HAP-1 (cell line): ENCODE results near the gene ABCB9.

ENCODE experiments used
- DNase-seq, 2 experiments: peaks; one replicate each; pipeline ENCODE4 v3.0.0-alpha.2; 2016 to 2020; ENCODE audit warnings: low spot score in 2 of 2
- H3K27me3 ChIP-seq: fragments of 250-450 bp; sonication (Bioruptor Pico); 2 replicates; pipeline ENCODE4 v1.5.1; 2020; ENCODE audit warnings: low read depth, mild to moderate bottlenecking, moderate library complexity
- H3K36me3 ChIP-seq: fragments of 250-450 bp; sonication (Bioruptor Pico); replicated peaks from 2 replicates; pipeline ENCODE4 v1.5.1; 2020; ENCODE audit warnings: mild to moderate bottlenecking
- H3K4me1 ChIP-seq: fragments of 250-450 bp; sonication (Bioruptor Pico); 2 replicates; pipeline ENCODE4 v1.5.1; 2020; ENCODE audit warnings: mild to moderate bottlenecking
- H3K4me3 ChIP-seq: fragments of 250-450 bp; sonication (Bioruptor Pico); 2 replicates; pipeline ENCODE4 v1.5.1; 2020; ENCODE audit warnings: mild to moderate bottlenecking, moderate library complexity
- H3K9me3 ChIP-seq: fragments of 250-450 bp; sonication (Bioruptor Pico); 2 replicates; pipeline ENCODE4 v1.5.1; 2020; ENCODE audit warnings: mild to moderate bottlenecking, moderate library complexity
- in situ Hi-C: fragments of 300-500 bp; cut with MboI; formaldehyde crosslinking; loops from 3 replicates; pipeline ENCODE4 v1.14.3; 2020; ENCODE audit warnings: low sequenced_read_pairs, inconsistent platforms, mixed read lengths

Gene ABCB9

DNA sequence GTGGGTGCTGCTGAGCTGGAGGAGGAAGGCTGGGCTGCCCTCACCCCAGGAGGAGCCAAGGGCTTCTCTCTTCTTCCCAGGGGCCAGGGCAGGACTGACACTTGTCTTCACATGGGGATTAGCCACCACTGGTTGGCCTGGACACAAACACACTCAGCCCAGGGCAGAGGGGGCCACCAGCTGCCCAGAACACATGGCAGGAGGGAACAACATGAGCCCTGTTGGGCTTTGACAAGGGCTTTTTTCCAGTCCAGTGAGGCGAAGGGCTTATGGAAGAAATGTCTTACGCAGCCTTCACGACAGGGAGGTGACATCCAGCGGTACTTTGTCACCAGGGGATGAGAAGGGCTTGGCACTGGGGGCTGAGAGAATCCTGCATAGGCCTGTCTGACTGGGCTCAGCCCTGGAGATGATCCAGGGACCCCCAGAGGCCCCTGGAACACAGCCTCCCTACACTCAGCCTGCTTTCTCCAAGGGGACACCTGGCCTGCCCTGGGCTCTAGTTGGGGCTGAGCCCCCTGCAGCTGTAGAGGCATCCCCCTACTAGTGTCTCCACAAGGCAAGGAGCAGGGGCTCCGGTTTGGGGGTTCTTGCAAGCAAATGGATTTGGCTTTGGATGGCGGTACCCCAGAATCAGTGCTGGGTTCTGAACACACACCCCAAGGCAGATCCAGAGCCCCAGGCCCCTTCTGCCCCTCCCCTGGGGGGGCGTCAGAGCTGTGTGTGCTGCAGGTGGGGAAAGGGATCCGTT lies 33.1 kb upstream of the ABCB9 start:
- Histone ChIP-seq H3K9me3 (no peaks in the 10 kb centered on the region), H3K27me3 (no peaks in the 10 kb centered on the region)
- in situ Hi-C loops, result no loop called here

GRCh38 chr12:122998316-122998715 lies 32.1 kb upstream of the ABCB9 start:
- Histone ChIP-seq H3K9me3 (no peaks in the 10 kb centered on the region), H3K36me3 (no peaks in the 10 kb centered on the region), H3K4me1 (no peaks in the 10 kb centered on the region), H3K4me3 (no peak overlapping the region), H3K27me3 (no peaks in the 10 kb centered on the region)
- no peak for DNase-seq
- in situ Hi-C loops, result no loop called here

More for the DNA sequence above, 33.1 kb upstream of the ABCB9 start:
- Histone ChIP-seq H3K36me3 (no peaks in the 10 kb centered on the region), H3K4me1 (no peaks in the 10 kb centered on the region), H3K4me3 (no peak overlapping the region)
- DNase-seq, result no peak

- in situ Hi-C loops, result no loop called here
- H3K36me3 ChIP-seq, result no peaks in the 10 kb centered on the region
Measured at GRCh38 chr12:122997343-122998250, 31.3 kb upstream of the ABCB9 start.

GRCh38 chr12:122996621-122997342 lies 30.5 kb upstream of the ABCB9 start:
- H3K27me3 ChIP-seq, result no peaks in the 10 kb centered on the region
- H3K4me3 ChIP-seq, result no peak overlapping the region
- no peak for DNase-seq
- in situ Hi-C loops, result no loop called here
- H3K9me3 ChIP-seq, result no peaks in the 10 kb centered on the region
- H3K4me1 ChIP-seq, result no peaks in the 10 kb centered on the region
- no peaks in the 10 kb centered on the region for H3K36me3 ChIP-seq

More at GRCh38 chr12:122997343-122998250, 31.3 kb upstream of the ABCB9 start:
- Histone ChIP-seq H3K9me3 (no peaks in the 10 kb centered on the region), H3K27me3 (no peaks in the 10 kb centered on the region), H3K4me3 (no peak overlapping the region), H3K4me1 (no peaks in the 10 kb centered on the region)
- no peak for DNase-seq

DNA sequence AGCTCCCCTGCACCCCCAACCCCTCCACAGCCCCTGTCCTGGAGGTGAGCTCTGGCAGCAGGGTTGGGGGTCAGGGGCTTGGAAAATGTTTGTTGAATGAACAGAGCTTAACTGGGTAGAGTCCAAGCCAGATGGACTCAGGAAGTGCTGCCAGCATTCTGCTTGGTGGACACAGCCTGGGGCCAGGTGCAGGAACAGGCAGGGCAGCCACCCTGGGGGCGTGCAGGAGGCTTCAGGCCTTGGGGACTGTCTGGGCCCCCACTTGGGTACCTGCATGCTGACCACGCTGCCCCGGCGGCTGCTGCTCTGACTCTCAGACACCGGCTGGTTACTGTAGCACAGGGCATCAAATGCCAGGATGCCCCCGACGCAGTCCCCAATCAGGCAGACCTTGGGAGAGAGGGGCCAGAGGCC lies 29.9 kb upstream of the ABCB9 start:
- Histone ChIP-seq H3K4me3 (no peak overlapping the region), H3K36me3 (no peaks in the 10 kb centered on the region), H3K27me3 (no peaks in the 10 kb centered on the region), H3K9me3 (no peaks in the 10 kb centered on the region), H3K4me1 (no peaks in the 10 kb centered on the region)
- no peak for DNase-seq
- in situ Hi-C loops, result no loop called here

DNA sequence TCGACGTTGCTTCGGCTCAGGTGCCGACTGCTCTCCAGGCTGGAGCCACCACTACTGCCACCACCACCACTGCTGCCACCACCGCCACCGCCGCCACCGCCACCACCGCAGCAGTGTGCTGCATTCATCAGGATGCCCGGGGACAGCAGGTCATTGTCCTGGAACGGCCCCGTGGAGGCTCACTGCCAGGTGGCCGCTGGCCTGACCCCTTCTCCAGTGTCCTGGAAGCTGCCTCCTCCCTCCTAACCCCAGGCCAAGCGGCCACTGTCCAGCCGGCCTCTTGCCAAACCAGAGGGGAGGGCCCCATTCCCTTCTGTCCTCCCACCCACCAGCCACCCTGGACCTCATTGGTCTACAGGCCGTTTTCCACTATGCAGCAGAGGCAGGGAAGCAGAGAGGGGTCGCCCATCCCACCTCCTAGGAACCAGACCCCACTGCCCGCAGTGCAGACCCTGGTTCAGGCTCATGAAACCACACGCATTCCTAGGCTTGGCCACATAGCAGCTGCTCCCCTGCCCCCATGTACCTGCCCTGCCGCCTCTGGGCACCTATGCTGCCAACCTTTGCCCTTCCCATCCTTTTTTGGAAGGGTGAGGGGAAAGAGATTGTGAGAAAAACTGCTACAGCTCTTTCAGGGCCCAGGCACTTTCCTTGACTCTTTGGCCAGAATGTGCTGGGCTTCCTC lies 29.4 kb upstream of the ABCB9 start:
- Histone ChIP-seq H3K4me3 (no peak overlapping the region), H3K36me3 (no peaks in the 10 kb centered on the region), H3K4me1 (no peaks in the 10 kb centered on the region), H3K27me3 (no peaks in the 10 kb centered on the region), H3K9me3 (no peaks in the 10 kb centered on the region)
- in situ Hi-C loops, result no loop called here
- DNase-seq, result no peak

DNA sequence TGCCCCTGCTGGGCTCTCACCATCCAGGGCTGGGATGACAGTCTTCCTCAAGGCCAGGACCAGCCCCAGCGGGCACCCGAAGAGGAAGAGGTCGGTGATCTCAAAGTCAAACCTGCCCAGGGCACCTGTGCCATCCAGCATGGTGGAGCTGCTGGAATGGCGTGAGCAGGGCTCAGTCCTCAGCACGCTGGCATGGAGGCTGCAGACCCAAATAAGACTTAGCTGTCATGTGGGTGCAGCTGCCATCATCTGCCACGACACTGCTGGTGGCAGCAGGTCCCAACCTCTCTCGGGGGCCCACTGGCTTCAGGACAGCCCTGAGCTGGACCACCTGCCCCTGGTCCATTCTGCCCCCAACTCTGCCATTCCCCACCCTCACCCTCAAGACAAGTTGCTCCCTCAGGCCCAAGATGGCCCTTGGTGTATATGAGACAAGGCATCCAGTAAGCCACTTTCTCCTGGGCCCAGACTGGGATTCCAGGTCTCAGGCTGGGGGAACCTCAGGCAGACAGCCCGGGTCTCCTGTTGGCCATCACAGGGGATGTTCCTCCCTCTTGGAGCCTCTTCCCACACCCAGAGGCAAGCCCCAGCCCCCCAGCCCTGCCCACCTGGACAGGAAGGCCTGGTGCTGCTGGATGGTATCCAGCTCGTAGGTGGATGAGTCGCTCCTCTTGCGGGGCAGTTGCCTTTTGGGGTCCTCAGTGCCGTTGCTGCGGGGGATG lies 28.7 kb upstream of the ABCB9 start:
- no peaks in the 10 kb centered on the region for H3K9me3 ChIP-seq
- no peak for DNase-seq
- in situ Hi-C loops, result no loop called here
- H3K4me3 ChIP-seq, result no peak overlapping the region
- H3K27me3 ChIP-seq, result no peaks in the 10 kb centered on the region
- H3K4me1 ChIP-seq, result no peaks in the 10 kb centered on the region
- no peaks in the 10 kb centered on the region for H3K36me3 ChIP-seq

DNA sequence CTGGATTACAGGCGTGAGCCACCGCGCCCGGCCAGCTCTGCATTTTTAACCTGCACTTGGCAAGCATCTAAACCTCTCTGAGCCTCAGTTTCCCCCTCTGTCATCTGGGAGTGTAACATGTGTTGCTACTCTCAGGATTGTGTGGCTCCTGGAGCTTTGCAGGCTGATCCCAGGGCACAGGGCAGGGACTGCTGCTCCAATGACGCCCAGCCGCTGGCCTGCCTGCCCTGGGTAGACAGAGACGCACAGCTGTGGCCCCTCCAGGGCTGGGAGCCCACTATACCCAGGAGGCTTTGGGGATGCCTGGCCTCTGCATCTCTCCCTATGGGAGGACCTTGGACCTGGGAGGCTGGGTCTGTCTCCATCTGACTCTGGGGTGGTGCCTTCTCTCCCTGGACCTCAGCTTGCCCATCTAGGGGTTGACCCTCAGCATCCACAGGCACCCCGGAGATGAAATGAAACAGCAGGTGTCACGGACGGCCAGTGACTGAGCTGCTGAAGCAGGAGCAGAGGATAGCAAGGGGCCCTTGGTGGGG lies 27.9 kb upstream of the ABCB9 start:
- no peak for DNase-seq
- in situ Hi-C loops, result no loop called here
- H3K4me3 ChIP-seq, result no peak overlapping the region
- no peaks in the 10 kb centered on the region for H3K36me3 ChIP-seq
- H3K27me3 ChIP-seq, result no peaks in the 10 kb centered on the region
- no peaks in the 10 kb centered on the region for H3K9me3 ChIP-seq
- H3K4me1 ChIP-seq, result no peaks in the 10 kb centered on the region

DNA sequence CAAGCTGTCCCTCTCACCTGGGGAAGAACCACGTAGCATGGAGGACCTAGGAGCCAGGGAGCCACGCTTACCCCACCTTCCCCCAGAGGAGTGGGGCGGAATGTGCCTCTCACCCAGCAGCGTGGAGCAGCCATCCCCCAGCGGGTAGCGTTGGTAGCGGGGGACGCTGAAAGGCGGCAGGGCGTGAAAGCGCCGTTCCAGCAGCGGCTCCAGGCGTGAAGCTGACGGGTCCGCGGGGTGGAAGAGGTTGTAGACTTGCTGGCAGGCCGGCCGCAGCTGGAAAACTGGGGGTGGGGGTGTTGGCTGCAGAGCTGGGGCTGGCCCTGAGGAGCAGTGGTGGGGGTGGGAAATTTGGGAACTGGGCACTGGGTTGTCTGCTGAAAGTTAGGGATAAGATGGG lies 26.1 kb upstream of the ABCB9 start:
- in situ Hi-C loops, result no loop called here
- Histone ChIP-seq H3K36me3 (no peaks in the 10 kb centered on the region), H3K4me3 (no peak overlapping the region), H3K4me1 (no peaks in the 10 kb centered on the region), H3K9me3 (no peaks in the 10 kb centered on the region), H3K27me3 (no peaks in the 10 kb centered on the region)
- DNase-seq, result no peak

- no peak overlapping the region for H3K4me3 ChIP-seq
- H3K27me3 ChIP-seq, result no peaks in the 10 kb centered on the region
- in situ Hi-C loops, result no loop called here
- no peaks in the 10 kb centered on the region for H3K9me3 ChIP-seq
- H3K4me1 ChIP-seq, result no peaks in the 10 kb centered on the region
- DNase-seq, result no peak
- no peaks in the 10 kb centered on the region for H3K36me3 ChIP-seq
Measured at GRCh38 chr12:122991623-122992275, 25.5 kb upstream of the ABCB9 start.

GRCh38 chr12:122990961-122991622 lies 24.8 kb upstream of the ABCB9 start:
- Histone ChIP-seq H3K4me3 (no peak overlapping the region), H3K36me3 (no peaks in the 10 kb centered on the region), H3K27me3 (no peaks in the 10 kb centered on the region), H3K9me3 (no peaks in the 10 kb centered on the region), H3K4me1 (no peaks in the 10 kb centered on the region)
- no peak for DNase-seq
- in situ Hi-C loops, result no loop called here

GRCh38 chr12:122990561-122990960 lies 24.3 kb upstream of the ABCB9 start:
- H3K9me3 ChIP-seq, result no peaks in the 10 kb centered on the region
- in situ Hi-C loops, result no loop called here
- H3K36me3 ChIP-seq, result 0 out of 2 replicates have a peak, but pooled peaks cover 2% of the 10 kb centered on the region

More at GRCh38 chr12:122990561-122990960, 24.3 kb upstream of the ABCB9 start:
- DNase-seq, result no peak
- Histone ChIP-seq H3K27me3 (no peaks in the 10 kb centered on the region), H3K4me3 (no peak overlapping the region), H3K4me1 (no peaks in the 10 kb centered on the region)
